GM23338 (cell line): ENCODE measurements around the gene RNFT2. TPM values are rescaled to one million over a fixed set of nuclear protein-coding genes. Genes with fewer than 3 reads are reported as not detected.

Experiments
- ATAC-seq: fragments of 200-7000 bp; cut with Tn5 transposase; 3 replicates; pipeline ENCODE4 v1.9.1; 2020
- DNase-seq: peaks from one replicate; pipeline ENCODE4 v3.0.0-alpha.2; 2015; ENCODE audit warnings: low spot score
- H2AFZ ChIP-seq: fragments of 200-600 bp; sonication (generic); 2 replicates; pipeline ENCODE4 v1.8.0; 2016; ENCODE audit warnings: antibody characterized with exemption, mild to moderate bottlenecking, moderate library complexity
- H3F3A ChIP-seq: fragments of 200-600 bp; sonication (generic); replicated peaks from 2 replicates; pipeline ENCODE4 v1.8.0; 2017; ENCODE audit warnings: antibody characterized with exemption, mixed run types, low read depth
- H3K27ac ChIP-seq: fragments of 200-600 bp; sonication (generic); 2 replicates; pipeline ENCODE4 v1.6.1; 2016; ENCODE audit warnings: low read depth
- H3K27me3 ChIP-seq: fragments of 200-600 bp; sonication (generic); 2 replicates; pipeline ENCODE4 v1.8.0; 2016; ENCODE audit warnings: mild to moderate bottlenecking, mixed run types, moderate library complexity; ENCODE audit not compliant: insufficient read depth
- H3K36me3 ChIP-seq: fragments of 200-600 bp; sonication (generic); 2 replicates; pipeline ENCODE4 v1.8.0; 2016; ENCODE audit warnings: mild to moderate bottlenecking; ENCODE audit not compliant: insufficient read depth
- H3K4me1 ChIP-seq: fragments of 200-600 bp; sonication (generic); 2 replicates; pipeline ENCODE4 v1.8.0; 2016; ENCODE audit warnings: mild to moderate bottlenecking, moderate library complexity; ENCODE audit not compliant: insufficient read depth
- H3K4me2 ChIP-seq: fragments of 200-600 bp; sonication (generic); 2 replicates; pipeline ENCODE4 v1.7.1; 2017; ENCODE audit warnings: mixed run types
- H3K4me3 ChIP-seq: fragments of 200-600 bp; sonication (generic); 2 replicates; pipeline ENCODE4 v1.6.1; 2016; ENCODE audit warnings: mixed run types
- H3K79me2 ChIP-seq: fragments of 200-600 bp; sonication (generic); replicated peaks from 2 replicates; pipeline ENCODE4 v1.8.0; 2017; ENCODE audit warnings: mild to moderate bottlenecking; ENCODE audit not compliant: insufficient read depth
- H3K9me2 ChIP-seq: fragments of 200-600 bp; sonication (generic); 2 replicates; pipeline ENCODE4 v1.8.0; 2017; ENCODE audit not compliant: insufficient read depth
- H4K20me1 ChIP-seq: fragments of 200-600 bp; sonication (generic); replicated peaks from 2 replicates; pipeline ENCODE4 v1.8.0; 2017; ENCODE audit warnings: mild to moderate bottlenecking; ENCODE audit not compliant: insufficient read depth
- H3K27ac Mint-ChIP-seq: 2 replicates; pipeline ENCODE4 v1.8.0; 2020; ENCODE audit warnings: inconsistent platforms, mild to moderate bottlenecking, moderate library complexity, mixed read lengths
- H3K27me3 Mint-ChIP-seq: 3 replicates; pipeline ENCODE4 v1.8.0; 2022; ENCODE audit warnings: low read depth, mild to moderate bottlenecking, moderate library complexity, mixed read lengths, inconsistent platforms; ENCODE audit not compliant: insufficient read depth, poor library complexity
- H3K36me3 Mint-ChIP-seq: 3 replicates; pipeline ENCODE4 v1.8.0; 2021; ENCODE audit warnings: low read depth, mild to moderate bottlenecking, inconsistent platforms, moderate library complexity, mixed read lengths
- H3K4me1 Mint-ChIP-seq: 3 replicates; pipeline ENCODE4 v1.8.0; 2020; ENCODE audit warnings: mild to moderate bottlenecking, inconsistent platforms, mixed read lengths
- H3K4me3 Mint-ChIP-seq: 3 replicates; pipeline ENCODE4 v1.8.0; 2021; ENCODE audit warnings: moderate library complexity, mild to moderate bottlenecking, inconsistent platforms, mixed read lengths
- H3K9me3 Mint-ChIP-seq: 3 replicates; pipeline ENCODE4 v1.8.0; 2020; ENCODE audit warnings: moderate library complexity, mild to moderate bottlenecking, inconsistent platforms, mixed read lengths
- CREB1 ChIP-seq: fragments of 250-450 bp; sonication (Bioruptor Pico); IDR thresholded peaks from 2 replicates; pipeline ENCODE4 v1.5.0; 2020; ENCODE audit warnings: low read depth, mild to moderate bottlenecking, moderate library complexity
- CTCF ChIP-seq, 2 experiments: fragments of 200-600 bp in 1 of 2; sonication (generic) in 1 of 2; conservative IDR thresholded peaks; 2 replicates each; pipeline versions ENCODE4 v1.5.1 to v1.6.1; 2016 to 2017; ENCODE audit warnings: antibody characterized with exemption in 2 of 2, low read depth in 2 of 2, mild to moderate bottlenecking in 2 of 2, moderate library complexity in 1 of 2
- EZH2 ChIP-seq: fragments of 200-600 bp; sonication (generic); IDR thresholded peaks from one replicate; pipeline ENCODE4 v1.8.0; 2017; ENCODE audit warnings: antibody characterized with exemption, mild to moderate bottlenecking, low read depth; ENCODE audit not compliant: unreplicated experiment
- EZH2phosphoT487 ChIP-seq: fragments of 200-600 bp; sonication (generic); IDR thresholded peaks from one replicate; pipeline ENCODE4 v1.8.1; 2018; ENCODE audit warnings: antibody characterized with exemption; ENCODE audit not compliant: unreplicated experiment
- JUNB ChIP-seq: IDR thresholded peaks from one replicate; pipeline ENCODE4 v1.6.1; 2016; ENCODE audit warnings: antibody characterized with exemption; ENCODE audit not compliant: unreplicated experiment
- NANOG ChIP-seq: IDR thresholded peaks from 2 replicates; pipeline ENCODE4 v1.6.1; 2016; ENCODE audit warnings: antibody characterized with exemption, borderline replicate concordance
- POLR2AphosphoS5 ChIP-seq: IDR thresholded peaks from 2 replicates; pipeline ENCODE4 v1.6.1; 2016; ENCODE audit warnings: antibody characterized with exemption, low read depth
- STAT1 ChIP-seq: IDR thresholded peaks from one replicate; pipeline ENCODE4 v1.6.1; 2016; ENCODE audit warnings: antibody characterized with exemption; ENCODE audit not compliant: unreplicated experiment
- ZNF114 ChIP-seq: fragments of 250-450 bp; sonication (Bioruptor Pico); IDR thresholded peaks from 2 replicates; pipeline ENCODE4 v1.5.0; 2020; ENCODE audit warnings: mild to moderate bottlenecking, moderate library complexity
- ZNF331 ChIP-seq: fragments of 250-450 bp; sonication (Bioruptor Pico); IDR thresholded peaks from 2 replicates; pipeline ENCODE4 v1.5.0; 2020; ENCODE audit warnings: low read depth, mild to moderate bottlenecking, moderate library complexity
- polyA plus RNA-seq: library from polyadenylated mRNA; unstranded; fragments of >200 nt; fragmentation: Nextera tagmentation; extraction: Ambion mirVana; gene quantifications from 2 replicates; pipeline ENCODE4 v1.2.1, GENCODE V29; 2016
- total RNA-seq: library from RNA; depleted of rRNA; stranded (reverse); fragments of >200 nt; shearing (Covaris generic); gene quantifications from 2 replicates; pipeline ENCODE4 v1.2.3, GENCODE V29; 2014
- TF ChIP-seq, protein P1 (sequence below): fragments of 250-450 bp; sonication (Bioruptor Pico); IDR thresholded peaks from 2 replicates; pipeline ENCODE4 v1.5.0; 2020; ENCODE audit warnings: mild to moderate bottlenecking, moderate library complexity
- TF ChIP-seq, protein P2 (sequence below): IDR thresholded peaks from one replicate; pipeline ENCODE4 v1.6.1; 2018; ENCODE audit warnings: antibody characterized with exemption; ENCODE audit not compliant: unreplicated experiment
- TF ChIP-seq, protein P3 (sequence below): IDR thresholded peaks from 2 replicates; pipeline ENCODE4 v1.6.1; 2016; ENCODE audit warnings: antibody characterized with exemption

RNFT2 gene
- total and polyA plus RNA-seq, 2 experiments from 2014 or later, result 19.3 to 22.9 TPM

DNA sequence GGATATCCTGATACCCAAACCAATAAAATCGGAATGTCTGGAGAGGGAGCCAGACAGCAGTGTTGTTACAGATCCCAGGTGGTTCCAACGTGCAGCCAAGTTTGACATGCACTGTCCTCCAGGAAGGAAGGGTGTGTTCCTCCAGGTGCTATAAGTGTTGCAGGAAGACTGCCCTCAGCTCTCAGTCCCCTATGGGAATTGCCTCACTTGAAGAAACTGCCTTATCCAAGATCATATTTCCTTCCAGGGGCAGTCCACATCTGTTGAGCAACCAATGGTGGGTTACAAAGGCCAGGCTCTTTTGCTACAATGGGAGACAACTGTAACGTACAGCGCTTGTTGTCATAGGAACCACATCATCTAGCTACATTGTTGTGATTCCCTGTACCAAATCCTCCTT is 159.4 kb downstream of the RNFT2 start:
- no peaks in the 10 kb centered on the region for H3K79me2 ChIP-seq
- no peak for DNase-seq
- no peak overlapping the region for H3K4me3 Mint-ChIP-seq
- no peaks in the 10 kb centered on the region for H3K9me3 Mint-ChIP-seq
- H2AFZ ChIP-seq, result no peak overlapping the region
- no peak overlapping the region for H3K4me2 ChIP-seq
- H4K20me1 ChIP-seq, result no peaks in the 10 kb centered on the region
- peaks cover 1% of the 10 kb centered on the region for H3K27me3 Mint-ChIP-seq
- no peaks in the 10 kb centered on the region for H3K4me1 Mint-ChIP-seq
- no peak overlapping the region for H3K27ac Mint-ChIP-seq
- no peaks in the 10 kb centered on the region for H3K4me1 ChIP-seq
- H3K36me3 Mint-ChIP-seq, result no peaks in the 10 kb centered on the region
- ATAC-seq, result no peak
- no peak overlapping the region for H3K27ac ChIP-seq
- no peak overlapping the region for H3K4me3 ChIP-seq
- TF ChIP-seq JUNB, result no peak
- TF ChIP-seq, protein P1, sequence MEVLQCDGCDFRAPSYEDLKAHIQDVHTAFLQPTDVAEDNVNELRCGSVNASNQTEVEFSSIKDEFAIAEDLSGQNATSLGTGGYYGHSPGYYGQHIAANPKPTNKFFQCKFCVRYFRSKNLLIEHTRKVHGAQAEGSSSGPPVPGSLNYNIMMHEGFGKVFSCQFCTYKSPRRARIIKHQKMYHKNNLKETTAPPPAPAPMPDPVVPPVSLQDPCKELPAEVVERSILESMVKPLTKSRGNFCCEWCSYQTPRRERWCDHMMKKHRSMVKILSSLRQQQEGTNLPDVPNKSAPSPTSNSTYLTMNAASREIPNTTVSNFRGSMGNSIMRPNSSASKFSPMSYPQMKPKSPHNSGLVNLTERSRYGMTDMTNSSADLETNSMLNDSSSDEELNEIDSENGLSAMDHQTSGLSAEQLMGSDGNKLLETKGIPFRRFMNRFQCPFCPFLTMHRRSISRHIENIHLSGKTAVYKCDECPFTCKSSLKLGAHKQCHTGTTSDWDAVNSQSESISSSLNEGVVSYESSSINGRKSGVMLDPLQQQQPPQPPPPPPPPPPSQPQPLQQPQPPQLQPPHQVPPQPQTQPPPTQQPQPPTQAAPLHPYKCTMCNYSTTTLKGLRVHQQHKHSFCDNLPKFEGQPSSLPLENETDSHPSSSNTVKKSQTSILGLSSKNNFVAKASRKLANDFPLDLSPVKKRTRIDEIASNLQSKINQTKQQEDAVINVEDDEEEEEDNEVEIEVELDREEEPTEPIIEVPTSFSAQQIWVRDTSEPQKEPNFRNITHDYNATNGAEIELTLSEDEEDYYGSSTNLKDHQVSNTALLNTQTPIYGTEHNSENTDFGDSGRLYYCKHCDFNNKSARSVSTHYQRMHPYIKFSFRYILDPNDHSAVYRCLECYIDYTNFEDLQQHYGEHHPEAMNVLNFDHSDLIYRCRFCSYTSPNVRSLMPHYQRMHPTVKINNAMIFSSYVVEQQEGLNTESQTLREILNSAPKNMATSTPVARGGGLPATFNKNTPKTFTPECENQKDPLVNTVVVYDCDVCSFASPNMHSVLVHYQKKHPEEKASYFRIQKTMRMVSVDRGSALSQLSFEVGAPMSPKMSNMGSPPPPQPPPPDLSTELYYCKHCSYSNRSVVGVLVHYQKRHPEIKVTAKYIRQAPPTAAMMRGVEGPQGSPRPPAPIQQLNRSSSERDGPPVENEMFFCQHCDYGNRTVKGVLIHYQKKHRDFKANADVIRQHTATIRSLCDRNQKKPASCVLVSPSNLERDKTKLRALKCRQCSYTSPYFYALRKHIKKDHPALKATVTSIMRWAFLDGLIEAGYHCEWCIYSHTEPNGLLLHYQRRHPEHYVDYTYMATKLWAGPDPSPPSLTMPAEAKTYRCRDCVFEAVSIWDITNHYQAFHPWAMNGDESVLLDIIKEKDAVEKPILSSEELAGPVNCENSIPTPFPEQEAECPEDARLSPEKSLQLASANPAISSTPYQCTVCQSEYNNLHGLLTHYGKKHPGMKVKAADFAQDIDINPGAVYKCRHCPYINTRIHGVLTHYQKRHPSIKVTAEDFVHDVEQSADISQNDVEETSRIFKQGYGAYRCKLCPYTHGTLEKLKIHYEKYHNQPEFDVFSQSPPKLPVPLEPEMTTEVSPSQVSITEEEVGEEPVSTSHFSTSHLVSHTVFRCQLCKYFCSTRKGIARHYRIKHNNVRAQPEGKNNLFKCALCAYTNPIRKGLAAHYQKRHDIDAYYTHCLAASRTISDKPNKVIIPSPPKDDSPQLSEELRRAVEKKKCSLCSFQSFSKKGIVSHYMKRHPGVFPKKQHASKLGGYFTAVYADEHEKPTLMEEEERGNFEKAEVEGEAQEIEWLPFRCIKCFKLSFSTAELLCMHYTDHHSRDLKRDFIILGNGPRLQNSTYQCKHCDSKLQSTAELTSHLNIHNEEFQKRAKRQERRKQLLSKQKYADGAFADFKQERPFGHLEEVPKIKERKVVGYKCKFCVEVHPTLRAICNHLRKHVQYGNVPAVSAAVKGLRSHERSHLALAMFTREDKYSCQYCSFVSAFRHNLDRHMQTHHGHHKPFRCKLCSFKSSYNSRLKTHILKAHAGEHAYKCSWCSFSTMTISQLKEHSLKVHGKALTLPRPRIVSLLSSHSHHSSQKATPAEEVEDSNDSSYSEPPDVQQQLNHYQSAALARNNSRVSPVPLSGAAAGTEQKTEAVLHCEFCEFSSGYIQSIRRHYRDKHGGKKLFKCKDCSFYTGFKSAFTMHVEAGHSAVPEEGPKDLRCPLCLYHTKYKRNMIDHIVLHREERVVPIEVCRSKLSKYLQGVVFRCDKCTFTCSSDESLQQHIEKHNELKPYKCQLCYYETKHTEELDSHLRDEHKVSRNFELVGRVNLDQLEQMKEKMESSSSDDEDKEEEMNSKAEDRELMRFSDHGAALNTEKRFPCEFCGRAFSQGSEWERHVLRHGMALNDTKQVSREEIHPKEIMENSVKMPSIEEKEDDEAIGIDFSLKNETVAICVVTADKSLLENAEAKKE (CRISPR knock-in tag), result no peak
- TF ChIP-seq, protein P2, sequence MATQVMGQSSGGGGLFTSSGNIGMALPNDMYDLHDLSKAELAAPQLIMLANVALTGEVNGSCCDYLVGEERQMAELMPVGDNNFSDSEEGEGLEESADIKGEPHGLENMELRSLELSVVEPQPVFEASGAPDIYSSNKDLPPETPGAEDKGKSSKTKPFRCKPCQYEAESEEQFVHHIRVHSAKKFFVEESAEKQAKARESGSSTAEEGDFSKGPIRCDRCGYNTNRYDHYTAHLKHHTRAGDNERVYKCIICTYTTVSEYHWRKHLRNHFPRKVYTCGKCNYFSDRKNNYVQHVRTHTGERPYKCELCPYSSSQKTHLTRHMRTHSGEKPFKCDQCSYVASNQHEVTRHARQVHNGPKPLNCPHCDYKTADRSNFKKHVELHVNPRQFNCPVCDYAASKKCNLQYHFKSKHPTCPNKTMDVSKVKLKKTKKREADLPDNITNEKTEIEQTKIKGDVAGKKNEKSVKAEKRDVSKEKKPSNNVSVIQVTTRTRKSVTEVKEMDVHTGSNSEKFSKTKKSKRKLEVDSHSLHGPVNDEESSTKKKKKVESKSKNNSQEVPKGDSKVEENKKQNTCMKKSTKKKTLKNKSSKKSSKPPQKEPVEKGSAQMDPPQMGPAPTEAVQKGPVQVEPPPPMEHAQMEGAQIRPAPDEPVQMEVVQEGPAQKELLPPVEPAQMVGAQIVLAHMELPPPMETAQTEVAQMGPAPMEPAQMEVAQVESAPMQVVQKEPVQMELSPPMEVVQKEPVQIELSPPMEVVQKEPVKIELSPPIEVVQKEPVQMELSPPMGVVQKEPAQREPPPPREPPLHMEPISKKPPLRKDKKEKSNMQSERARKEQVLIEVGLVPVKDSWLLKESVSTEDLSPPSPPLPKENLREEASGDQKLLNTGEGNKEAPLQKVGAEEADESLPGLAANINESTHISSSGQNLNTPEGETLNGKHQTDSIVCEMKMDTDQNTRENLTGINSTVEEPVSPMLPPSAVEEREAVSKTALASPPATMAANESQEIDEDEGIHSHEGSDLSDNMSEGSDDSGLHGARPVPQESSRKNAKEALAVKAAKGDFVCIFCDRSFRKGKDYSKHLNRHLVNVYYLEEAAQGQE, result no peak
- no peak for TF ChIP-seq CREB1 (CRISPR knock-in tag)
- TF ChIP-seq POLR2AphosphoS5, result no peak
- no peak for TF ChIP-seq EZH2
- no peak for TF ChIP-seq CTCF (conservative IDR thresholded peaks at IDR 0.05; ENCODE audit: low read depth in 2 of 2)
- no peak for TF ChIP-seq ZNF331 (CRISPR knock-in tag)
- TF ChIP-seq STAT1, result no peak
- no peak for TF ChIP-seq ZNF114
- TF ChIP-seq EZH2phosphoT487, result no peak
- TF ChIP-seq, protein P3, sequence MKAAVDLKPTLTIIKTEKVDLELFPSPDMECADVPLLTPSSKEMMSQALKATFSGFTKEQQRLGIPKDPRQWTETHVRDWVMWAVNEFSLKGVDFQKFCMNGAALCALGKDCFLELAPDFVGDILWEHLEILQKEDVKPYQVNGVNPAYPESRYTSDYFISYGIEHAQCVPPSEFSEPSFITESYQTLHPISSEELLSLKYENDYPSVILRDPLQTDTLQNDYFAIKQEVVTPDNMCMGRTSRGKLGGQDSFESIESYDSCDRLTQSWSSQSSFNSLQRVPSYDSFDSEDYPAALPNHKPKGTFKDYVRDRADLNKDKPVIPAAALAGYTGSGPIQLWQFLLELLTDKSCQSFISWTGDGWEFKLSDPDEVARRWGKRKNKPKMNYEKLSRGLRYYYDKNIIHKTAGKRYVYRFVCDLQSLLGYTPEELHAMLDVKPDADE, result no peak
- TF ChIP-seq NANOG, result no peak
- H3K36me3 ChIP-seq, result no peaks in the 10 kb centered on the region
- H3K27me3 ChIP-seq, result no peaks in the 10 kb centered on the region
- H3K9me2 ChIP-seq, result no peaks in the 10 kb centered on the region
- no peaks in the 10 kb centered on the region for H3F3A ChIP-seq
